Activated naive CD8-positive, alpha-beta T cell treated with anti-CD3 and anti-CD28 coated beads, Interleukin-2, amount 10 ng/mL, durations not matched to agents 7 days and 5 days (primary cell): ENCODE measurements around the gene RNF166. TPM values are rescaled to one million over a fixed set of nuclear protein-coding genes. Genes with fewer than 3 reads are reported as not detected.
A peak's percentile ranks its signal among the peaks of the same experiment; 100 is the strongest.

Experiments
- ATAC-seq: fragments of 150-1000 bp; cut with Tn5 transposase; one replicate; pipeline ENCODE4 v1.10.0; 2021; ENCODE audit warnings: low read depth, moderate library complexity
- POLR2A ChIA-PET: fragments of 350-600 bp; sonication (Branson Sonifier 250); formaldehyde crosslinking; loops from one replicate; lab custom pipeline; 2021; ENCODE audit warnings: antibody characterized with exemption; lab: Charles Lee
- DNase-seq: peaks from one replicate; pipeline ENCODE4 v3.0.0; 2021
- H3K27ac Mint-ChIP-seq: one replicate; pipeline ENCODE4 v1.8.0; 2022; ENCODE audit warnings: mild to moderate bottlenecking, mixed read lengths
- H3K27me3 Mint-ChIP-seq: one replicate; pipeline ENCODE4 v1.8.0; 2022; ENCODE audit warnings: mild to moderate bottlenecking, moderate library complexity, mixed read lengths
- H3K36me3 Mint-ChIP-seq: one replicate; pipeline ENCODE4 v1.8.0; 2021; ENCODE audit warnings: mild to moderate bottlenecking, mixed read lengths
- H3K4me1 Mint-ChIP-seq: one replicate; pipeline ENCODE4 v1.8.0; 2021; ENCODE audit warnings: mixed read lengths
- H3K4me3 Mint-ChIP-seq: one replicate; pipeline ENCODE4 v1.8.0; 2022; ENCODE audit warnings: mild to moderate bottlenecking, moderate library complexity, mixed read lengths
- H3K9me3 Mint-ChIP-seq: one replicate; pipeline ENCODE4 v1.8.0; 2021; ENCODE audit warnings: mixed read lengths
- total RNA-seq, 2 experiments: library from RNA; stranded (reverse); gene quantifications; one replicate each; pipeline ENCODE4 v1.2.3, GENCODE V29; 2021

The RNF166 gene
- total RNA-seq, 2 experiments from 2014 or later, result 227 to 229 TPM

GRCh38 chr16:88695753-88696152, 10.5 kb downstream of the RNF166 start:
- Mint-ChIP-seq H3K27ac (no peak overlapping the region), H3K9me3 (no peaks in the 10 kb centered on the region), H3K4me3 (no peak overlapping the region), H3K36me3 (peaks cover 16% of the 10 kb centered on the region), H3K4me1 (peaks cover 33% of the 10 kb centered on the region), H3K27me3 (no peaks in the 10 kb centered on the region)
- POLR2A ChIA-PET, result interaction anchor here (1.0 kb wide), 1 partner anchor 8 kb away, joined by 3 read pairs; no protein-coding TSS in a partner anchor
- DNase-seq (no peak), ATAC-seq (no peak)

- no peaks in the 10 kb centered on the region for H3K27me3 Mint-ChIP-seq
- POLR2A ChIA-PET, result interaction anchor here (1.0 kb wide), 1 partner anchor 9 kb away, joined by 3 read pairs; no protein-coding TSS in a partner anchor
- H3K4me3 Mint-ChIP-seq, result no peak overlapping the region
- no peak for DNase-seq
- ATAC-seq, result no peak
- peaks cover 16% of the 10 kb centered on the region for H3K36me3 Mint-ChIP-seq
- peaks cover 38% of the 10 kb centered on the region for H3K4me1 Mint-ChIP-seq
- H3K9me3 Mint-ChIP-seq, result no peaks in the 10 kb centered on the region
- H3K27ac Mint-ChIP-seq, result no peak overlapping the region
Observed at GRCh38 chr16:88695218-88695617, 11.0 kb downstream of the RNF166 start.

GRCh38 chr16:88694221-88695087, 11.8 kb downstream of the RNF166 start:
- ATAC-seq (no peak), DNase-seq (no peak)
- POLR2A ChIA-PET, result interaction anchor here (1.0 to 4.0 kb wide), 4 partner anchors 7 to 32 kb away, joined by 3 to 45 read pairs (median 14); partner anchors contain the start of gene MVD
- peaks cover 11% of the 10 kb centered on the region for H3K36me3 Mint-ChIP-seq
- no peaks in the 10 kb centered on the region for H3K27me3 Mint-ChIP-seq
- no peaks in the 10 kb centered on the region for H3K9me3 Mint-ChIP-seq
- H3K4me3 Mint-ChIP-seq, result no peak overlapping the region
- peak overlapping the region; percentile 79 for H3K27ac Mint-ChIP-seq
- peaks cover 32% of the 10 kb centered on the region for H3K4me1 Mint-ChIP-seq

GRCh38 chr16:88693420-88694177, 12.6 kb downstream of the RNF166 start:
- POLR2A ChIA-PET, result interaction anchor here (0.5 to 4.0 kb wide), 4 partner anchors 8 to 54 kb away, joined by 3 to 45 read pairs (median 14); partner anchors contain the start of gene MVD
- H3K4me1 Mint-ChIP-seq, result peaks cover 37% of the 10 kb centered on the region

GRCh38 chr16:88692861-88693260, 13.3 kb downstream of the RNF166 start:
- no peak for DNase-seq
- peak overlapping the region; percentile 90 for H3K27ac Mint-ChIP-seq

More at GRCh38 chr16:88693420-88694177, 12.6 kb downstream of the RNF166 start:
- no peaks in the 10 kb centered on the region for H3K9me3 Mint-ChIP-seq
- H3K36me3 Mint-ChIP-seq, result peaks cover 11% of the 10 kb centered on the region
- no peak overlapping the region for H3K4me3 Mint-ChIP-seq
- no peak for ATAC-seq
- peak overlapping the region; percentile 90 for H3K27ac Mint-ChIP-seq
- H3K27me3 Mint-ChIP-seq, result no peaks in the 10 kb centered on the region
- DNase-seq, result no peak

GRCh38 chr16:88691924-88692560, 14.2 kb downstream of the RNF166 start:
- peaks cover 31% of the 10 kb centered on the region for H3K4me1 Mint-ChIP-seq
- ATAC-seq (peak; percentile 61), DNase-seq (peak; percentile 69)
- H3K9me3 Mint-ChIP-seq, result no peaks in the 10 kb centered on the region
- H3K27ac Mint-ChIP-seq, result peak overlapping the region; percentile 90
- peaks cover 3% of the 10 kb centered on the region for H3K36me3 Mint-ChIP-seq
- H3K4me3 Mint-ChIP-seq, result peak overlapping the region; percentile 68
- POLR2A ChIA-PET, result interaction anchor here (0.6 to 4.0 kb wide), 8 partner anchors 9 to 103 kb away, joined by 3 to 45 read pairs (median 4); partner anchors contain the start of genes CTU2, CYBA, MVD and RNF166
- H3K27me3 Mint-ChIP-seq, result peaks cover 1% of the 10 kb centered on the region

More at GRCh38 chr16:88692861-88693260, 13.3 kb downstream of the RNF166 start:
- Mint-ChIP-seq H3K27me3 (peaks cover 1% of the 10 kb centered on the region), H3K4me3 (peak overlapping the region; percentile 68), H3K36me3 (peaks cover 7% of the 10 kb centered on the region), H3K4me1 (peaks cover 35% of the 10 kb centered on the region), H3K9me3 (no peaks in the 10 kb centered on the region)
- POLR2A ChIA-PET, result interaction anchor here (0.6 to 4.0 kb wide), 8 partner anchors 8 to 102 kb away, joined by 3 to 45 read pairs (median 4); partner anchors contain the start of genes CTU2, CYBA, MVD and RNF166
- ATAC-seq, result peak; percentile 31

GRCh38 chr16:88691129-88691813, 14.9 kb downstream of the RNF166 start:
- H3K4me1 Mint-ChIP-seq, result peaks cover 31% of the 10 kb centered on the region

GRCh38 chr16:88690341-88691128, 15.7 kb downstream of the RNF166 start:
- POLR2A ChIA-PET, result interaction anchor here (3.6 to 4.0 kb wide), 2 partner anchors 11 to 14 kb away, joined by 25 to 45 read pairs; no protein-coding TSS in a partner anchor
- peaks cover 3% of the 10 kb centered on the region for H3K36me3 Mint-ChIP-seq
- H3K27ac Mint-ChIP-seq, result peak overlapping the region; percentile 67
- H3K9me3 Mint-ChIP-seq, result no peaks in the 10 kb centered on the region
- peaks cover 1% of the 10 kb centered on the region for H3K27me3 Mint-ChIP-seq
- ATAC-seq (no peak), DNase-seq (no peak)
- H3K4me3 Mint-ChIP-seq, result peak overlapping the region; percentile 21
- H3K4me1 Mint-ChIP-seq, result peaks cover 31% of the 10 kb centered on the region

More at GRCh38 chr16:88691129-88691813, 14.9 kb downstream of the RNF166 start:
- peaks cover 1% of the 10 kb centered on the region for H3K27me3 Mint-ChIP-seq
- H3K36me3 Mint-ChIP-seq, result peaks cover 3% of the 10 kb centered on the region
- H3K27ac Mint-ChIP-seq, result peak overlapping the region; percentile 90
- H3K4me3 Mint-ChIP-seq, result peak overlapping the region; percentile 21
- no peaks in the 10 kb centered on the region for H3K9me3 Mint-ChIP-seq
- DNase-seq (no peak), ATAC-seq (no peak)
- POLR2A ChIA-PET, result interaction anchor here (3.6 to 4.0 kb wide), 2 partner anchors 10 to 13 kb away, joined by 25 to 45 read pairs; no protein-coding TSS in a partner anchor

GRCh38 chr16:88688013-88688778, 18.0 kb downstream of the RNF166 start:
- no peak for DNase-seq
- POLR2A ChIA-PET, result interaction anchor here (1.7 to 4.3 kb wide), 3 partner anchors 10 to 117 kb away, joined by 4 to 66 read pairs (median 4); no protein-coding TSS in a partner anchor
- no peak overlapping the region for H3K27ac Mint-ChIP-seq
- no peak for ATAC-seq
- H3K36me3 Mint-ChIP-seq, result no peaks in the 10 kb centered on the region
- H3K4me1 Mint-ChIP-seq, result peaks cover 35% of the 10 kb centered on the region
- H3K9me3 Mint-ChIP-seq, result no peaks in the 10 kb centered on the region
- peaks cover 1% of the 10 kb centered on the region for H3K27me3 Mint-ChIP-seq
- H3K4me3 Mint-ChIP-seq, result no peak overlapping the region

GRCh38 chr16:88687676-88688012, 18.6 kb downstream of the RNF166 start:
- POLR2A ChIA-PET, result interaction anchor here (1.7 to 4.3 kb wide), 3 partner anchors 11 to 117 kb away, joined by 4 to 66 read pairs (median 4); no protein-coding TSS in a partner anchor
- H3K27ac Mint-ChIP-seq, result no peak overlapping the region
- no peak for DNase-seq
- H3K4me1 Mint-ChIP-seq, result peaks cover 31% of the 10 kb centered on the region
- no peaks in the 10 kb centered on the region for H3K9me3 Mint-ChIP-seq
- ATAC-seq, result no peak
- peaks cover 1% of the 10 kb centered on the region for H3K27me3 Mint-ChIP-seq
- H3K4me3 Mint-ChIP-seq, result no peak overlapping the region
- no peaks in the 10 kb centered on the region for H3K36me3 Mint-ChIP-seq

GRCh38 chr16:88687254-88687576, 19.0 kb downstream of the RNF166 start:
- H3K9me3 Mint-ChIP-seq, result no peaks in the 10 kb centered on the region
- ATAC-seq (no peak), DNase-seq (no peak)
- H3K27me3 Mint-ChIP-seq, result peaks cover 1% of the 10 kb centered on the region
- POLR2A ChIA-PET, result interaction anchor here (0.5 to 4.3 kb wide), 5 partner anchors 11 to 116 kb away, joined by 3 to 66 read pairs (median 4); no protein-coding TSS in a partner anchor
- H3K4me3 Mint-ChIP-seq, result peak overlapping the region; percentile 30
- no peaks in the 10 kb centered on the region for H3K36me3 Mint-ChIP-seq
- no peak overlapping the region for H3K27ac Mint-ChIP-seq
- peaks cover 31% of the 10 kb centered on the region for H3K4me1 Mint-ChIP-seq
